K562 (cell line): ENCODE data around the gene RASD1. TPM values are rescaled to one million over a fixed set of nuclear protein-coding genes. Genes with fewer than 3 reads are reported as not detected.

Source experiments
- FOXP4 ChIP-seq: sonication (generic); formaldehyde crosslinking; IDR thresholded peaks from 2 replicates; pipeline ENCODE4 v1.8.0; 2022; ENCODE audit warnings: mild to moderate bottlenecking, missing genetic modification reagents, borderline replicate concordance
- HBP1 ChIP-seq: fragments of 450-650 bp; formaldehyde crosslinking; IDR thresholded peaks from 2 replicates; pipeline ENCODE4 v1.4.0; 2022; ENCODE audit warnings: missing genetic modification characterization
- HOXB6 ChIP-seq: fragments of 250-450 bp; sonication (Bioruptor Pico); IDR thresholded peaks from 2 replicates; pipeline ENCODE4 v1.5.1; 2022; ENCODE audit warnings: mild to moderate bottlenecking, borderline replicate concordance
- LARP7 ChIP-seq: fragments of 450-650 bp; IDR thresholded peaks from 2 replicates; pipeline ENCODE4 v1.6.1; 2016
- MLLT1 ChIP-seq, 2 experiments: fragments of 450-650 bp; IDR thresholded peaks; 2 replicates each; pipeline ENCODE4 v1.6.1; 2016
- NR3C1 ChIP-seq: sonication (generic); formaldehyde crosslinking; IDR thresholded peaks from 2 replicates; pipeline ENCODE4 v1.8.1; 2022; ENCODE audit warnings: missing genetic modification reagents
- REST ChIP-seq, 2 experiments: fragments of 450-650 bp; formaldehyde crosslinking in 1 of 2; IDR thresholded peaks; 2 replicates each; pipeline versions ENCODE4 v1.4.0 to v1.6.1; 2014 to 2020; ENCODE audit warnings: mild to moderate bottlenecking in 2 of 2, borderline replicate concordance in 1 of 2, low read depth in 1 of 2
- SREBF2 ChIP-seq: sonication (generic); formaldehyde crosslinking; IDR thresholded peaks from 2 replicates; pipeline ENCODE4 v1.4.0; 2020; ENCODE audit warnings: mild to moderate bottlenecking, missing genetic modification reagents
- TCF7L2 ChIP-seq: fragments of 150-350 bp; IDR thresholded peaks from 2 replicates; pipeline ENCODE4 v1.6.1; 2016; ENCODE audit warnings: low read depth, mild to moderate bottlenecking, low read length, moderate library complexity
- ZBTB33 ChIP-seq: sonication (generic); formaldehyde crosslinking; IDR thresholded peaks from 2 replicates; pipeline ENCODE4 v1.8.1; 2023; ENCODE audit warnings: mild to moderate bottlenecking, missing genetic modification reagents
- polyA plus RNA-seq, 8 experiments: library from polyadenylated mRNA; depleted of rRNA in 4 of 8; stranded (reverse) in 5 of 8; unstranded in 3 of 8; fragments of >200 nt; fragmentation: Nextera tagmentation in 2 of 8; fragmentation: Illumina TruSeq in 1 of 8; extraction: Ambion mirVana in 2 of 8; extraction: Trizol in 1 of 8; gene quantifications; 2 replicates each; pipeline versions ENCODE4 v1.2.1 to v1.2.3, GENCODE V29; 2011 to 2014; ENCODE audit warnings: inconsistent platforms in 1 of 8, missing spikeins in 1 of 8
- total RNA-seq, 7 experiments: library from RNA; depleted of rRNA in 6 of 7; stranded (reverse); fragments of >200 nt in 6 of 7; fragmentation: Illumina TruSeq in 2 of 7; extraction: Trizol in 2 of 7; gene quantifications; 2 replicates each; pipeline versions ENCODE4 v1.2.1 to v1.2.3, GENCODE V29; 2011 to 2021; ENCODE audit warnings: low replicate concordance in 1 of 7

Gene RASD1
- total and polyA plus RNA-seq, 9 of the 15 experiments (the other 6 are each of a cell fraction or from before 2014, with no cell fraction given): 0.11 TPM; not detected in 8

GRCh38 chr17:17496189-17497064 lies at the start of gene RASD1 (continued):
- TF ChIP-seq MLLT1 (IDR thresholded peaks at IDR 0.05) (no peak), REST (IDR thresholded peaks at IDR 0.05; ENCODE audit: borderline replicate concordance) (peak; percentile 68; the same call in 1 of the 2 replicates), REST (CRISPR knock-in tag; IDR thresholded peaks at IDR 0.05; ENCODE audit: low read depth) (no peak), HBP1 (no peak), FOXP4 (CRISPR knock-in tag) (no peak), HOXB6 (CRISPR knock-in tag) (no peak), TCF7L2 (no peak), SREBF2 (CRISPR knock-in tag) (no peak), NR3C1 (CRISPR knock-in tag) (no peak), ZBTB33 (CRISPR knock-in tag) (peak; percentile 71; the same call in 1 of the 2 replicates), LARP7 (no peak)
